K562 (cell line): Measurements from ENCODE around the gene GLI3. TPM values are rescaled to one million over a fixed set of nuclear protein-coding genes. Genes with fewer than 3 reads are reported as not detected.

Experiments used
- AFF1 ChIP-seq, 2 experiments: fragments of 450-650 bp; IDR thresholded peaks; 2 replicates each; pipeline ENCODE4 v1.6.1; 2018; ENCODE audit warnings: mild to moderate bottlenecking in 2 of 2, low read depth in 1 of 2; ENCODE audit not compliant: partially characterized antibody in 2 of 2
- CCNT2 ChIP-seq: IDR thresholded peaks from 2 replicates; pipeline ENCODE4 v1.6.1; 2011; ENCODE audit warnings: borderline replicate concordance, low read depth, mild to moderate bottlenecking, moderate library complexity, mixed read lengths, low read length; ENCODE audit not compliant: insufficient read length; ENCODE audit errors: extremely low read depth
- DLX4 ChIP-seq: fragments of 250-450 bp; sonication (Bioruptor Pico); IDR thresholded peaks from 2 replicates; pipeline ENCODE4 v1.6.1; 2021; ENCODE audit warnings: mild to moderate bottlenecking
- GTF3C2 ChIP-seq: IDR thresholded peaks from 3 replicates; pipeline ENCODE4 v1.6.1; 2011; ENCODE audit warnings: borderline replicate concordance, mild to moderate bottlenecking, moderate library complexity; ENCODE audit not compliant: insufficient read length; ENCODE audit errors: extremely low read depth
- PHB2 ChIP-seq: fragments of 450-650 bp; IDR thresholded peaks from 2 replicates; pipeline ENCODE4 v1.6.1; 2017; ENCODE audit warnings: low read depth
- SFPQ ChIP-seq: fragments of 200-400 bp; formaldehyde crosslinking; IDR thresholded peaks from 2 replicates; pipeline ENCODE4 v1.6.1; 2017; ENCODE audit warnings: mild to moderate bottlenecking, low read depth, low read length, moderate library complexity
- SMARCA4 ChIP-seq: fragments of 450-650 bp; IDR thresholded peaks from 2 replicates; pipeline ENCODE4 v1.6.1; 2016
- SPI1 ChIP-seq: IDR thresholded peaks from 2 replicates; pipeline ENCODE4 v1.6.1; 2011; ENCODE audit warnings: low read depth, low read length, control low read depth, borderline replicate concordance
- ZNF263 ChIP-seq: sonication (generic); formaldehyde crosslinking; IDR thresholded peaks from 2 replicates; pipeline ENCODE4 v1.8.0; 2022; ENCODE audit warnings: mild to moderate bottlenecking, missing genetic modification reagents, borderline replicate concordance
- polyA plus RNA-seq, 8 experiments: library from polyadenylated mRNA; depleted of rRNA in 4 of 8; stranded (reverse) in 5 of 8; unstranded in 3 of 8; fragments of >200 nt; fragmentation: Nextera tagmentation in 2 of 8; fragmentation: Illumina TruSeq in 1 of 8; extraction: Ambion mirVana in 2 of 8; extraction: Trizol in 1 of 8; gene quantifications; 2 replicates each; pipeline versions ENCODE4 v1.2.1 to v1.2.3, GENCODE V29; 2011 to 2014; ENCODE audit warnings: inconsistent platforms in 1 of 8, missing spikeins in 1 of 8
- total RNA-seq, 7 experiments: library from RNA; depleted of rRNA in 6 of 7; stranded (reverse); fragments of >200 nt in 6 of 7; fragmentation: Illumina TruSeq in 2 of 7; extraction: Trizol in 2 of 7; gene quantifications; 2 replicates each; pipeline versions ENCODE4 v1.2.1 to v1.2.3, GENCODE V29; 2011 to 2021; ENCODE audit warnings: low replicate concordance in 1 of 7

Gene GLI3
- total and polyA plus RNA-seq, 9 of the 15 experiments (the other 6 are each of a cell fraction or from before 2014, with no cell fraction given), result 0.01 to 0.18 (median 0.07) TPM; not detected in 6

GRCh38 chr7:41930538-41931262 is 306.3 kb downstream of the GLI3 start (continued):
- TF ChIP-seq SFPQ (no peak), SPI1 (no peak), ZNF263 (CRISPR knock-in tag) (no peak), DLX4 (CRISPR knock-in tag) (no peak), PHB2 (no peak), SMARCA4 (no peak), GTF3C2 (no peak), AFF1 (IDR thresholded peaks at IDR 0.05; ENCODE audit: low read depth in 1 of 2, partially characterized antibody in 2 of 2) (no peak), CCNT2 (no peak)
